NCI-H748 treated with DMSO at 0.1 percent for 48 hours (cell line): Measurements from ENCODE around the gene DEF6.
A peak's percentile ranks its signal among the peaks of the same experiment; 100 is the strongest.
"Not testable (repeated sequence)": the region's sequence is repeated elsewhere in the genome, so short reads cannot be mapped to it uniquely, and the experiment has no call there.

Experiments used
- DNase-seq: peaks from one replicate; lab custom pipeline; 2025; lab: John Stamatoyannopoulos, UW

The DEF6 gene

DNA sequence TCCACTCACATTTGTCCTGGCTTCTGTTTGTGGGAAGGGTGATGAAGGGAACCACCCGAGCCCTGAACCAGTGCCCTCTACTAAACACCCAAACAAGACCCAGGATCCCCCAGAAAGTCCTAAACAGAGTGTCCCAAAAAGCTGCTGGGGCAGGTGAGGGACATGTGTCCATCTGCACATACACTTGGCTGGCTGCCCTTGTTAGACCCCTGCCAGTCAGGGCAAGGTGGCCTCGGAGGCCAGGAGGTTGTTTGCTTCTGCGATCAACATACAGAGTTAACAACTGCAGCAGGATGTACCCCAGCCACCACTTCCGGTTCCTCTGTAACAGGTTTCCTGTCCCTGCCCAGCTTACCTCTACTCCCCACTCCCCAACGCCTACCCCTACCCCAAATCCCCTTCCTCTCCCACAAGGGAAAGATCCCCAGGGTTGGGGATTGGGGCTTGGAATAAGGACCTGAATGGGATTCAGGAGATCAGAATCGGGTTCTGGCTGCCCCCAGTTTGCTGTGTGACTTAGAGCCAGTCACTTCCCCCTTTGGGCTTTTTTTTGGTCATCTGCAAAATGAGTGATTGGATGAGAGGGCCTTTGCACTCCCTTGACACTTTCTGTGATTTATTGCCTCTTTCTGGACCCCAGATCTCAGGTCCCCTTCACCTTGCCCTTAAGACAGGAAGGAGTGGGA, 13.9 kb downstream of the DEF6 start:
- no peak for DNase-seq

- DNase-seq = no peak
These were observed 14.6 kb downstream of the DEF6 start for GRCh38 chr6:35312076-35312800.

DNA sequence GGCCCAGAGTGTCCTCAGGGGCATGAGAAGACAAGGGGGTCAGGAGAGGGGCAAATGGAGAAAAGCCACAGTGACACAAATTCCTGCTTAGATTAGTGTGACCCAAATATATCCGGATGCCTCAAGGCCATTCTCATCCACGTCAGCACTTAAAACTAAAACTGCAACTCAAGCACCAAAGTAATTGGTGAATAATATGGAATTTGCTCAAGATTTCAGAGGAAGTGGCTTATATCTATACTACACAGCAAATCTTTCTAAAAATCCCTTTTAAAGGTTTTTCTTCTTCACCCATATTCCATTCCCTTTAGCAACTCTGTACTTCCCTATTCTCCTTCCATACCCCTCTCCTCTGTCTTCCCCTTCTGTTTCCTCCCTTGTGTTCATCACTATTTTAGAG, 15.2 kb downstream of the DEF6 start:
- DNase-seq = no peak

- peak; percentile 55 for DNase-seq
These were observed 20.0 kb downstream of the DEF6 start for GRCh38 chr6:35317483-35318195.

DNA sequence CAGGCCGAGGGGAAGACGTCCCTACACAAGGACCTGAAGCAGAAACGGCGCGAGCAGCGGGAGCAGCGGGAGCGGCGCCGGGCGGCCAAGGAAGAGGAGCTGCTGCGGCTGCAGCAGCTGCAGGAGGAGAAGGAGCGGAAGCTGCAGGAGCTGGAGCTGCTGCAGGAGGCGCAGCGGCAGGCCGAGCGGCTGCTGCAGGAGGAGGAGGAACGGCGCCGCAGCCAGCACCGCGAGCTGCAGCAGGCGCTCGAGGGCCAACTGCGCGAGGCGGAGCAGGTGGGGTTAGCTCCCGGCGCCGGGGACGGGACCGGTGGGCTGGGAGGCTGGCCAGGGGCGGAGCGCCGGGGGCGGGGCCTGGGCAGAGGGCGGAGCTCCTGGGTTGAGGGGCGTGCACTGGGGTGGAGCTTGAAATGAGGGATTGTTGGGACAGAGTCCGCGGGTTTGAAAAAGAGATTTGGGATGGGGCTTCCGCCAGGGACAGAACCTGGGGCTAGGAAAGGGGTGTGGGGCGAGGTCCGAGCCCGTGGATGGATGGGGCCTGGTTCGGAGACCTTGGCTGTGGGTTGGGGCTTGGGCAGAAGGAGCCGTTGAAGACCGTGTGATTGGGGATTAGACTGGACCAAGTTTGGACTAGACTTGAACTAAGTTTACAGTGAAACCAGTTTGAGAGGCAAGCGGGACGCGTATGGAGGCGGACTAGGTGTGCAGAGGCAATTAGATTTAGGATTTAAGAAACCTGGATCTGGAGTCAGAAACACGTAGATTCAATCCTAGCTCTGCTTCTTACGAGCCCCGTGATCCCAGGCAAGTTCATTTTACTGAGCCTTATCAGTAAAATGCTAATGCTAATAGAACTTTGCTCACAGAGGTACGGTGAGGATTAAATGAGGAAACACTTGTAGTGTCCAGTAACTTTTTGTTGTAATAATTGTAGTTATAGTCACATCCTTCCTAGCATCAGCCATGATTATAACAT, 20.9 kb downstream of the DEF6 start:
- DNase-seq = peak; percentile 70

- DNase-seq = no peak
These were observed 21.9 kb downstream of the DEF6 start for GRCh38 chr6:35319346-35320030.

- DNase-seq = no peak
These were observed 22.4 kb downstream of the DEF6 start for GRCh38 chr6:35320031-35320410.

DNA sequence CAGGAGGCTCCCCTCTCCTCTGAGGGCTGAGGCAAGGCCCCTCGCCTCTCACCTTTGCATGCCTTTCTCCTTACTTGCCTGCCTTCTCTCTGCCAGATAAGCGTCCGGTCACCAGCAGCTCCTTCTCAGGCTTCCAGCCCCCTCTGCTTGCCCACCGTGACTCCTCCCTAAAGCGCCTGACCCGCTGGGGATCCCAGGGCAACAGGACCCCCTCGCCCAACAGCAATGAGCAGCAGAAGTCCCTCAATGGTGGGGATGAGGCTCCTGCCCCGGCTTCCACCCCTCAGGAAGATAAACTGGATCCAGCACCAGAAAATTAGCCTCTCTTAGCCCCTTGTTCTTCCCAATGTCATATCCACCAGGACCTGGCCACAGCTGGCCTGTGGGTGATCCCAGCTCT, 23.5 kb downstream of the DEF6 start:
- DNase-seq = no peak

DNA sequence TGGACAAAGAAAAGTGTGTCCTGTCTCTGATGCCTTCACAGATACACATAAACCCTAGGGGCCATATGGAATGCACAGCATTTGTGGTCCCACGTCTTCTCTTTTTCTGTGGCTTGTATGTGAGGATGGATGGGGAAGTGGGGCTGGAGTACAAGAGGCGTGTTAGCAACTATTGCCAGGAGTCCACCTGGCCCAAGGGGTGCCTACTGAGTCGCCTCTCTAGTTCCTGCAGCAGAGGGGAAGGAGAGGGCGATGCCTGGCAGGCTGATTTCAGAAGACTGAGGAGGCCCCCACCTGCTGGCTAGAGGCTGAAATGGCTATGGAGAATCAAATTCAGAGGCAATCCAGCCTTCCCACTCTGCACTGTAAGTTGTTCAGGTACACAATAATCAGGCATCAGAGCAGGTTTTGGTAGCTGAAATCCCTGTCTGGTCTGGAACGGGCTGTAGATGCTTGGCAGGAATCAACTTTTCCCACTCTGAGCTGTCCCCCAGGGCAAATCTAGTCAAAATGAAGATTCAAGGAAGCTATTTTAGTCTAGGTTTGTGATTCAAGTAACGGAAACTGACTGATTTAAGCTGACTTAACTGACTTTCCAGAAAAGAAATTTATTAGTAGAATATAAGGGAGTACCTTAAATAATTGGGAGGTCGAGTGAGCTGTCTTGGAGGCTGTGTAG, 29.9 kb downstream of the DEF6 start:
- peak; percentile 32 for DNase-seq

DNA sequence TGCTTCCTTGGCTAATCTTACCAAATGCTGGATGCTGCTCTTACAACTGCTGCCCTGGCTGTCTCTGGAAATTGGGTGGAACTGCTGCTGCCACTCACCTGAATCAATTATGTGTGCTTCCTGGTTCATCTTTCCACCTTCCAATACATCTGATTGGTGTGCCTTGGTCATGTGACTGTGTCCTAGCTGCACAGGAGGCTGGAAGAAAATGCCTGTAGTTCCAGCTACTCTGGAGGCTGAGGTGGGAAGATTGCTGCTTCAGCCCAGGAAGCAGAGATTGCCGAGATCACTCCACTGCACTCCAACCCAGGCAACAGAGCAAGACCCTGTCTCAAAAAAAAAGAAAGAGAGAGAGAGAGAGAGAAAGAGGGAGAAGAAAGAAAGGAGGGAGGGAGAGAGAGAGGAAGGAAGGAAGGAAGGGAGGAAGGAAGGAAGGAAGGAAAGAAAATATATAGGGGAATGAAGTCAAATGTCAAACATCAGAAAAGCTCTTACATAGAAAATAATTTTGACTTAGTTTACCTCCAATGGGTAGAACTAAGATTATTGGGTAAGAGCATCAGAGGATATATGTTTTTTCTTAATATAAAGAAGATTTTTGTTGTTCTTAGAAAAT, 30.6 kb downstream of the DEF6 start:
- DNase-seq = no peak

- not testable (repeated sequence) for DNase-seq
These were observed 31.3 kb downstream of the DEF6 start for GRCh38 chr6:35328965-35329364.

- no peak for DNase-seq
These were observed 33.0 kb downstream of the DEF6 start for GRCh38 chr6:35330541-35331119.

GRCh38 chr6:35332074-35332887, 34.7 kb downstream of the DEF6 start:
- peak; percentile 73 for DNase-seq

DNA sequence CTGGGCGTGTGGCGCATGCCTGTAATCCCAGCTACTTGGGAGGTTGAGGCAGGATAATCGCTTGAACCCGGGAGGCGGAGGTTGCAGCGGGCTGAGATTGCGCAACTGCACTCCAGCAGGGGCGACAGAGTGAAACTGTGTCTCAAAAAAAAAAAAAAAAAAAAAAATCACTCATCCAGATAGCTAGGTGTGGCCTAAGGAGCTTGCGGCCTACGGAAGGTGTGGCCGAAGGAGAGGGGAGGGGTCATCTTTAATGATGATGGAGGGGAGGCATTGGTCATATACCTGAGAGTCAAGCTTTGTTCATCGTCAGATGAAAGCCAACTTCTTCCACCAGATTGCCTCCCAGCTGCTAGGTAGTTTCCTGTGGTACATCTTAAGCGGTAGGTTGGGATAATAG, 43.9 kb downstream of the DEF6 start:
- no peak for DNase-seq

GRCh38 chr6:35342258-35343091, 44.9 kb downstream of the DEF6 start, which contains the start of gene PPARD:
Gene PPARD, plus strand, starts transcription at chr6:35342558. Its CDS starts 68,530 bp downstream, at chr6:35411088.
- peak; percentile 94 for DNase-seq

DNA sequence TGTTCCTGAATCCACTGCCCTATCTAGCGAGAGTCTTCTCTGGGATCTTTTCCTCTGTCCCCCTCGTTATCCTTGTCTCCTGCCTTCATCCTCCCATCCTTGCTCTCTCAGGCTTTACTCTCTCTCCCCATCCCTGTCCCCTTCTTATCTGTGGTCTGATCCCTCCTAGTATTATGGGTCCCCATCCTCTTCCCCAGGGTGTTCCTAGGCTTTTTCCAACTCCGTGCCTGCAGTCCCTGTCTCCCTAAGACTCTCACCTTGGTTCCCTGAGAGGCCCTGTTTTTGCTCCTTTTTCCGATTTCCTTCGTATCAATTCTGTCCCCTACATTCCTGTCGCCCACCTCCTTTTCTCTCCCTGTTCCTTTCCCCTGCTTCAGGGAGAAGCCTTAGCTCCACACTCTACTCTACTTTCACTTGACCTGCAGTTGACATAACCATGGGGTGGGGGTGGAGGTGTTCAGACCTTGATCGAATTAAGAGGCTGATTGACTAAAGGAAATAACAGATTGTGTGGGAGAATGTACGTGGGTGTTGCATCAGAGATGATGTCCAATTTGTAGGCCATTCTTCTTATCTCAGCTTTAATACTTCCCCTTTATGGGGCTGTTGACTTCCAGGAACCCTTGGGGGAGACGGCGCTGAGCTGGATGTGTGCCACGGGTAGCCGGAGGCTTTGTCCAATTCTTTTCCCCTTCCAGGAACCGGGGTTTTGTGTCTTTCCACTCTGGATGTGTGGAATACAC, 45.6 kb downstream of the DEF6 start:
- DNase-seq = no peak

DNA sequence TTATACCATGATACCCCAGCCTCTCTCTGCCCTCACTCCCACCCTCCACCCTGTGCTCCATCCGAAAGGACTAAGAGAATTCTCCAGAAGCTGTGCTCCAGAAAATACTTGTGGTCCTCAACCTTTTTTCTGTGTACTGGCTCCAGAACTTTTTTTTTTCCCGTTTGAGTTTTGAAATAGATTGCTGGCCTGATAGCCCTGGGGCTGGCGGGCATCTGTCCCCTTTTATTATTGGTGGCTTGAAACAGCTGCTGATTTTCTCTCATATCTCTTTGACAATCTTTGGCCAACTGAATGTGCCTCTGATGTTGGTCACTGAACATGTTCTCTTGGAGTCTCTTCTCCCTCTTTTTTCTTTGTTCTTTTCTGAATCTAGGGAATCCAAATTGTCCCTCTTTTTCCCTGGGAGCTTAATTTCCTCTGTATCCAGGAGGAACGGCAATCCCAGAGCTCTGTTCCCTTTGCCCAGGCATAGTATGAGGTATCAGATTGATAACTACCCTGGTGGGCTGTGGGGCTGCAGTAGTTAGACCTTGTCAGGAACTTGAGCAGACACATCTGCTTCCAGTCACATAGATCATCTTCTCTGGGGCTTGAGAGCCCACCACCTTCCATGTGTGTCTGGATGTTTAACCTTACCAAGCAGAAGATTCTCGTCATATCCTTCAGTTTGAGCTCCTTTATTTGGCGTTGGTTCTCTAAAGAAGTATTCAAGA, 46.4 kb downstream of the DEF6 start:
- no peak for DNase-seq
